Stimulated activated CD4-positive, alpha-beta T cell treated with anti-CD3 and anti-CD28 coated beads, Interleukin-4, amount 100 ng/mL, for 4 hours (primary cell): Measurements from ENCODE around the gene SH2D1A.
"Not testable (repeated sequence)": the region's sequence is repeated elsewhere in the genome, so short reads cannot be mapped to it uniquely, and the experiment has no call there.

Experiments used
- DNase-seq, 2 experiments: peaks; one replicate each; pipeline ENCODE4 v3.0.0-alpha.2; 2020

Gene SH2D1A

DNA sequence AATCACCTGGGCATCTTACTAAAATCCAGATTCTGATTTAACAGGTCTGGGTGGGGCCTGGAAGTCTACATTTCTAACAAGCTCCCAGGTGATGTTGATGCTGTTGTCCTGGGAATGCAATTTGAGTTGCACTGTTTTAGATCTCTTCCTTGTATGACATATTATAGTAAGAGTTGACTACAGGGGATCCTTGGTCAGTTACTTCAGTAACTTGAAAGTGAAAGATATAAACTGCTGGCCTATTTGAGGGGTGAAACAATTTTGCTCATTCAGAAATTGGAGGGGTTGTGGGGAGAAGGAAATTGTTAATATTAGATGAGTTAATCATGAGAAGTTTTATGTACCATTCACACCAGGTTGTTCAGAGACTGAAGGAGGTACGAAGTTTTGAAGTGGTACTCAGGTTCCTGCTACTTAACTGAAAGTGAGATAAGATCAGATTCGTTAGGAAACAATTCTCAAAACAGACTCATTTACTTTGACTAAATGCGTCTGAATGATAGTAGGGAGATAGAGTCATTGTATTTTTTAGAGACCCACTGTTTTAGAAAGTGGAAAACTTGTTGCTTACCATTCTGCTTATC lies 12.5 kb downstream of the SH2D1A start:
- no peak for DNase-seq

DNA sequence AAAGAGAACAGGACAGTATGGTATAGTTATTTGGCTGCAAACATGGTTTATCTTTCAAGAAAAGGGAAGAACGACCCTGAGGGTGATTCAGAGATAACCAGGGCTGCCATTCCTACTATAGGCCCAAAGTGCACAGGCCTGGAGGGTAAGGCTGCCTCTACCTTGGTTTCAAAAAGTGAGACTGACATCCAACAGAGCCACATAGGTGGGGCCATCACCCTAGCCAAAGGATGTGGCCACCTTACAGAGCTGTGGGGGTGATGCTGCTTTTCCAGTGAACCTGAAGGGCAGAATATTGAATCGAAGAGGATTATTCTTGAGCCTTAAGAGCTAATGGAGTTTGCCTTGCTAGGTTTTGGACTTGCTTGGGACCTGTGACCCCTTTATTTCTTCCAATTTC lies 15.7 kb downstream of the SH2D1A start:
- no peak for DNase-seq

DNA sequence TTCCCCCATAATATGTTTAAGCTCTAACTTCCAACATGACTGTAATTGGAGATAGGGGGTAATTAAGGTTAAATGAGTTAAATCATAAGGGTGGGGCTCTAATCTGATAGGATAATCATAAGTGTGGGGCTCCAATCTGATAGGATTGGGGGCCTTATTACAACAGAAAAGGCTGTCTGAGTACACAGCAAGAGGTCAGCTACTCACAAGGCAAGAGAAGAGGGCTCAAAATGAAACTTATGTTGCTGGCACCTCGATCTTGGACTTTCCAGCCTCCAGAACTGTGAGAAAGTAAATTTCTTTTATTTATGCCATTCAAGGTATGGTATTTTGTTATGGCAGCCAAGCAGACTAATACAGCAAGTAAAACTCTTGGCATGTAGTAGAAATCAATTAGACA lies 16.4 kb downstream of the SH2D1A start:
- no peak for DNase-seq

DNA sequence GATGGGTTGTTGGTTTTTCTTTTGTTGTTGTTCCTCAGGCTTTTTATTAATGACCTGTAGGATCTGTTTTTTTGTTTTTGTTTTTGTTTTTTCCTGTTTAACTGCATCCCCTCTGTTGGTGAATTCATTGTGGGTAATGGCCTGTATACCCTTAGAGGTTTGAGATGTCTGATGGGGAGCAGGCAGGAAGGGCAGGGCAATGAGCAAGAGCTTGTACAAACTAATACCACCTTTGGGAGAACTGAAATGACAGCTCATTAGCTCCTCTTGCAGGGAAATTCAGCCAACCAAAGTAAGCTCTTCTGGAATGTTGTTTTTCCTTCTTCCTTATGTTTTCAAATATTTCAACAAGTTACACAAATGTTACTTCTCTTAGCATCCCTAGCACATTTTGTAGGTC lies 23.4 kb downstream of the SH2D1A start:
- no peak for DNase-seq

DNA sequence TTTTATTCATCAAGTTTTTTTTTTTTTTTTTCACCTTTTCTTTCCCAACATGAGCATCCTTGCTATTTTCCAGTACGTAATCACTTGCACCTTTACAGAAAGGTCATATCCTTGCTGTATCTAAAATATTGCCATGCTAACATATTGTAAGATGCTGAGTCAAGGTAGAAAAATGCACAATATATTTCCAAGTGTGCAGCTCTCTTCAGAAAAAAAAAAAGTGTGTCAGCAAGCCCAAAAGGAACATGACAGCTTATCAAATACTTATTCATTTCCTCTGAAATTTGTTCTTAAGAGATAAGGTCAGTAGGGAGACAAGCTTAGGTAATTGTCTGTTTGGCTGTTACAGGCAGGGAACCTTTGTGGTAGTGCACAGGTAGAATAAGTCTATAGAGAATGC lies 27.0 kb downstream of the SH2D1A start:
- DNase-seq, result no peak

DNA sequence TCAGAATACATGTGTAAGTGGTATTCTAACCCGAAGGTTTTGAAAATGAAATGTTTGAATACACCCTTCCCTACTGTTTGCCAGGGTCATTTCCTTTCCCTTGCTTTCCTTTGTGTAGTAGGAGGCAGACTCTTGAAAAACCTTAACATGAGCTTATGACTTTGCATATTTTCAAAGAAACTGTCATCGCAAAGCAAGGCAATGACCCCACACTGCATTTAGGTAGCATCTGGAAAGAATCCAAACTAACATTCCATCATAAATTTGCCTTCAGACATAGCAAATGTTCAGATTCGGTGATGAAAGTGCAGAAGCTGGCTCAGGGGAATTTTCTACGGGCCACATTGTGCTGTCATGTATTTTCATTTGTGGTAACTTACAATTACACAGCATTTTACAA lies 32.3 kb downstream of the SH2D1A start:
- DNase-seq, result no peak

DNA sequence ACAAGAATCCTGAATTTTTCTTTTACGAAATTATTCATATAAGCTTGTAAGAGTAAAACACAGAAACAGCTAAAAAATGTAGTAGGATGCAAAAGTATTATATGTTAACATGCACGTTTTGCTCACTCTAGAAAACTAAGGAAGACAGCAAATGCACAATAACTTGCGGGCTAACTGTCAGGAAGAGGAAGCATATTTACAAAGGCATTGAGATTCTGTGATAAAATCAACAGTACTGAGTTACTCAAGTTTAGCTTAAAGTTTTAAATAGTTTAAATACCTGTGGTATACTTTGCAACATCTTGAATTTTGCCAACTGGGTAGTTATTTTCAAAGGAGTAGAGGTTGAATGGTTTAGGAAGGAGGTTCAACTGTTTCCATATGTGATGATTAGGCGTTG lies 37.0 kb downstream of the SH2D1A start:
- no peak for DNase-seq

DNA sequence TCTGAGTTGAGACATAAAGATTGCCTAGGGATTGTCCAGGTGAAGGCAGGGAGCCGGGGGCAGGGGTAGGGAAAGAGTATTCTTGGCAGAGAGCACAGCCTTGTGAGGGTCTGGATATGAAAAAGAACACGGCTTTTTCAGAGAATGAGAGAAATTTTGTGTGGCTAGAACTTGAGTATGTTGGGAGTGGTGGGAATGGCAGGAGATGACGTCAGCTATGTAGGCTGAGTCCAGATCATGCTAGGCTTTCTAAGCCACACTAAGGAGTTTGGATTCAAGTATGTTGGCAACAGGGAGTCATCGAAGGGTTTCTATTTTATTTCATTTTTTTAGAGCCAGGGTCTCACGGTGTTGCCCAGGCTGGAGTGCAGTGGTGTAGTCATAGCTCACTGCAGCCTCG lies 40.0 kb downstream of the SH2D1A start:
- no peak for DNase-seq

DNA sequence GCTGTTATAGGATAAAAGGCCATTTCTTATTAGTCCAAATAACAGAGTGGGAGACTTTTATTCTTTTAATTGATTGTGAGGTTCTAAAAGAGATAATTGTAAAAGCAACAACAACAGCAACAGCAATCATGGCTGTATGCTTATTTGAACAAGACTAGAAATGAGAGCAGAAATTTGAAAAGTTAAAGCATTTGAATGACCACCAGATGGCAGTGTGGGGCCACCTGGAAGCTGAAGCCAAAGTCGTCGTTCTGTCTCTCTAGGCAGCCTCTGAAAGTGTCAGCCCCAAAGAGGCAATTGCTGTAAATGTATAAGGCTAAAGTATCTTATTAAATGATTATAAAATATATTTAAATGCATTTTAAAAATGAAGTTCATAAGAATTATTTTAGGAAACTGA lies 42.2 kb downstream of the SH2D1A start:
- DNase-seq, result peak; percentile 22 to 41

DNA sequence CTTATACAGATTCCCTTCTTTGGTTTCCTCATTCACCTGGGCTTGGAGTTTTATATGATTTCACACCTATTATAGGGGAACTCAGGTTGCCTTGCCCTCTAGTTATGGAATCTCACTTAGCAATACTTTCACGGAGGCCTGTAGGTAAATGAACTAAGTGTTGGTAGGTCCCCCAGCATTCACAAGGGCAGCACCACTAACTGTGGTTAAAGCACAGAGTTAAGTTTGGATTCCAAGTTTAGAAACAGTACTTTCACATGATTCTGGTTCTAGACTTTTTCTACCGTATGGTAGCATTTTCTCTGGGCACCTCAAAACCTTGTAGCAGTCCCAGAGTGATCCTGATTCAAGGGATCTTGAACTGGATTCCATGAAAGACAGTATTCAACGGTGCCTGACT lies 46.4 kb downstream of the SH2D1A start:
- no peak for DNase-seq

DNA sequence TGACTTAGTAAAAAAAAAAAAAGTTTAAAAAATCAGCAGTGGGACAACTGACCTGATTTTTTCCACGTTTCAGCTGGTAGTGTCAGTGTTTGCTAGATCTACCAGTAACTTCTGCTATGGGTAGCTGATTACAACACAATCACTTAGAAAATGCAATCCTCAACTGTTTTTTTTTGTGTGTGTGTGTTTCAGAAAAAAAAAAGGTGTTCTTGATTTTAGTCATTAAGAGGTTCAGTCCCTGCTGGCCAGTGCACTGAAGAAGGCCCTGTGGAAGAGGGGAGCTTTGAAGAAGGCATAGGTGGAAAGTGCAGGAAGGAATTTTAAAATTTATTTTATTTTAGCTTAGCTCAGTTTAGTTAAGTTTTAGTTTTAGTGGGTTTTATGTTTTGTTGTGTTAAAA lies 46.9 kb downstream of the SH2D1A start:
- no peak for DNase-seq

DNA sequence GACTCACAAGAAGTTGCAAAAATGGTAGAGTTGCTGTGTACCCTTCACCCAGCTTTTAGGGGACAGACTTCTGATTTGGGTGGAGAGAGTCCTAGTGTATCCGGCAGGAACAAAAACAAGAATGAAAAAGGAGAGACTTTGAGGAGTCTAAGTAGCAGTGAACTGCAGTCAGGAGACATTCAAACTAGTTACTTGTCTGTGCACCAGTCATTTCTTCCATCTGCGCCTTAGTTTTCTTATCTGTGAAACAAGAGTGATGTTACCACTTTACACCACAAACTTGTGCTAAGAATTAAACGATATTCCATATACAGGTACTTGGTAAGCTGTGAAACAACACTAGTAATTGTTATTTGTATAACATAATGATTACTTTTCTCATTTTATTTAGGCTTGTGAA lies 47.3 kb downstream of the SH2D1A start:
- no peak for DNase-seq

DNA sequence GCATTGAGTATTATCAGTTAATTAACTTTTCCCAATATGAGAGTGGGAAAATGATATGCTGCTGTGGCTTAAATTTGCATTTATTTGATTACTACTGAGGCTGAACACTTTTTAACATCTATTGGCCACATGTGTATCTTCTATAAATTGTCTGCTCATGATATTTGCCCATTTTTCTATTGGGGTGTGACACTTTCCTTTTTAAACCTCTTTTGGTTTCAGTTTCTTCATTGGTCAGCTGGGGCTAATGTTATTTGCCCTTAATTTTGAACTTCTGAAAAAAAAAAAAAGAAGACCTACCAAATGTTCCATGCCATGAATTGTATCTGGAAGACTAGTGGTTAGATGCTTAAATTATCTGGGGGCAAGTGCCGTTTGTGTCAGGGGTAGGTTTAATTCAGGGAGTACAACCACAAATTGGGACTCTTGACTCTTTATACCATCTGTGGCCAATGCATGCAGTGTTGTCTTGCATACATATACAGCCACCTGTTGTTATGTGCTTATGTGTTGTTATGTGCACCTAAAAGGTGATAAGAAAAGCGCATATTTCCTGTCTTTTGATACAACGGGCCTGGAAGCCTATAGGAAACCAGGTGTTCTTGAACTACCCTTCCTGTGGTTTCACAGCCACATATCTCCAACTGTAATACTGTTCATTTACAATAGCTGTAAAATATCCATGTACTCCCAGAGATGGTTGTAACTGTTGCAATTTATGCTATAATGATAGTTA lies 49.0 kb downstream of the SH2D1A start:
- DNase-seq, result no peak

DNA sequence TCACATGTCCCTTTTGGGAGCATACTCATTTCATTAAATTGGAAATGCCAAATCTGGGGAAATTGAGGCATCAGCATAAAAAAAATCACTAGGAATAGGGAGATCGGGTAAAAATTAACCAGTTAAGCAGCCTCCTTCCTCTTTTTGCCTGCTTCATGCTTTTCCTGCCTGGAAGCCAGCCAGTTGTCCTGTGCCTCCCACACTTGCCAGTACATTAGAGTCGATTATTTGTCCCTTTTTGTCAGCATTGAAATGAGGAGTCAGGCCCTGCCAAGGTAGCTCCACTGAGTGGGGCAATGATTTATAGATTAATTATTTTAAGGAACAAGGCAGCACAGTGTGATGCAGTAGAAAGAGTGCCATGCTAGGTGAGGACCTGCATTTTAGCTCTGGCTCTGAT lies 55.3 kb downstream of the SH2D1A start:
- no peak for DNase-seq

DNA sequence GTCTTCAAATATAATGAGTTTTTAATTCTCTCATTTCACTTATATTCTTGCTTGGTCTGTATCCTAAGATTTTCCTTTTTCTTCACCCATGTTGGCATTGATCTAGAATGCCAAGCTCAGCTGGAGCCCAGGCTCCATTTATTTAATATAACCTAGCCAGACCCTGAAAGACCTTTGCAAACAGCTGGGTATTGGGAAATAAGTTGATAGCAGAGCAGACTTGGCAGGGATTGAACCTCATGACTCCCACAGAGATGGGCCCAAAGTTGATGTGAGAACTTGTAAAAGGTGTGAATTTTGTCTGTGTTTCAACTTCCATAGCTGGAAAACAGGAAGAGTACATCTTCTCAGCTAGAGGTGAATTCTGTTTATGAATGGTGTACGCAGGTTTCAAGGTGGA lies 59.5 kb downstream of the SH2D1A start:
- DNase-seq, result no peak

DNA sequence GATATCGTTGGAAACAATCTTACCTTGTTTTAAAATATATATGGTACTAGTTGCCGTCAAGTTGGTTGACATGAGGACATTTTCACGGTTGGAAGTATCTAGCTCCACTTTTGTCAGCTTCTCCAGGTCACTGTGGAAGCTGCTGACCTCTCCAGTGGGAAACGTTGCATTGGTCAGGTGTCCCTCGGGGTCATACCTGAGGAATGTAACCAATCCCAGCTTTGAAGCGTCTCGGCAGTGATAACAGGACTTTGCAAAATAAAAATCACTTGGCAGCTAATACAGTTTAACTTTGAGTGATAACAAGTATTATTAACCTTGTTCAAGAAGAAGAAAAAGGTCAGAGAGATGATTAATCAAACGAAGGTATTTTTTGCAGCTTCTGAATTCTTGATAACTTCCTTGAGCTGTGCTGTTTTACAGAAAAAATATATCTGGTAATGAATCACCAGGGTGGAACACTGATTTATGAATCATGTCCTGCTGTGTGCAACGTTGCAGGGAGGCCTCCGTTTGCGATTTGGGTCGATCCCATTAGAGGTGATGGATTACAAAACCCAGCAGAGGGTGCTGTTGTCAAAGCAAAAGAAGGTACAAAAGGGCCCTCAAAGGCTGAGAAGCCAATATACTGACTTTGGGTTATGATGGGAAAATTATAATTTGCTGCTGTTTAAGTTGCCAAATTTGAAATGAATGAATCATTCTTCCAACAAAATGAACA lies 60.1 kb downstream of the SH2D1A start:
- peak; percentile 30 to 66 for DNase-seq

DNA sequence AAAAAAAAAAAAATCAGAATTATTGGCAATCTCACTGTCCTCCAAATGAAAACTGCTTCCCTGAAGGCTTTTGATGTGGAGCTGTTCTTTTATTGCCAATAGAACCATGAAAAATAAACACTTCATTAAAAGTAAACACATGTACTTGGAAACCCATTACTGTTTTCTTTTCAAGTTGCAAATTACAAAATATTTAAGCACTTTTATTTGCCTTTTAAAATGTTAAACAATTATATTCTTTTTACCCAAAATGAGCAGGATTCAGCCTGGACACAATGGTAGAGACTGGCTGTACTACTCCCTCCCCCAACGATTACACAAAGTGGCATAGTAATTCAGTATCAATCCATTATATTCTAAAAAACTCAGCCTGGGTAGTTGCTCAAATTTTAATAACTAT lies 60.9 kb downstream of the SH2D1A start:
- DNase-seq, result no peak

DNA sequence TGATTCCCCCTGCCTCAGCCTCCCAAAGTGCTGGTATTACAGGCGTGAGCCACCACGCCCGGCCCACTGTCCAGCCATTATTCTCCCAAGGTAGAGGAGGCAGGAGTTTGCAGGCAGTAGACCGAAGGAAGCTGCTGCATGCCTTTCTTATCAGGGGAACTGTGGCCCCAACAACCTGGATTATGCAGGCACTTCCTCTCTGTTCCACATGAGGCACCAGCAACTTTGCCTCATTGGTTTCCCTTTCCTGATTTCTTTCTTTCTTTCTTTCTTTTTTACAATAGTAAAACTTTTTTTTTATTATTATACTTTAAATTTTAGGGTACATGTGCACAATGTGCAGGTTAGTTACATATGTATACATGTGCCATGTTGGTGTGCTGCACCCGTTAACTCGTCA lies 62.0 kb downstream of the SH2D1A start:
- DNase-seq, result not testable (repeated sequence)

DNA sequence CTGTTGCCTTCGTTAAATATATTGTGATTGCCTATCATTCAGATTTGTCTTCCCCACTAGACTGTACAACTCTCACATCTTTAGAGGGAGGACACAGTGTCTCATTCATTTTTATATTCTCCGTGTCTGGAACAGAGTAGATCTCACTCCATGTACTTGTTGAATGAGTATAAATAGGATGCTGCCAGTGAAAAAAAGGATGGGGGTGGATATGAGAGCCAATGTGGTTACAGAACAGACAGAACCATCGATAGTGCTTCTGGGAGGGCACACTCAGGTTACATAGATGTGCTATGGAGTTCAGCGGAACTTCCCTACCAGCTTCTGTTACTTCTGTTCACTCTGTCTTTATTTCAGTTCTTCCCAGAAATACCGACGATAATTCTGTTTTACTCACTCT lies 66.9 kb downstream of the SH2D1A start:
- no peak for DNase-seq

DNA sequence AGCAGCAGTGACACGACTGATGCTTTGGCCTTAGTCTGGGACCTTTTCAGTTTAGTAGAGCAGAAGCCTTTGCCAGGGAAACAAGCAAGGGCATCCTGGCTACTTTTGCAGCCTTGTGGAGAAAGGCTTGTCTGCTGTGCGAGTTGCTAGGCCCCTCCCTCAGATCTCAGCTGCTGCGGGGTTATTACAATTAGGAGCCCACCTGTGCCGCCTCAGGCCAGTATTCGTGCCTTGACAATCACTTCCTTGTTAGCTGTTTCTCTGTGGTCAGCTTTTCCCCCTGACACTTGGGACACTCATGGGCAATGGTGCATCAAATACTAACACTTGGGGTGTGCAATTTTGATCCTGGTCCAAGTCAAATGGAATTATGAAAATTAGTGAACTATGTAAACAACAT lies 67.9 kb downstream of the SH2D1A start:
- no peak for DNase-seq

DNA sequence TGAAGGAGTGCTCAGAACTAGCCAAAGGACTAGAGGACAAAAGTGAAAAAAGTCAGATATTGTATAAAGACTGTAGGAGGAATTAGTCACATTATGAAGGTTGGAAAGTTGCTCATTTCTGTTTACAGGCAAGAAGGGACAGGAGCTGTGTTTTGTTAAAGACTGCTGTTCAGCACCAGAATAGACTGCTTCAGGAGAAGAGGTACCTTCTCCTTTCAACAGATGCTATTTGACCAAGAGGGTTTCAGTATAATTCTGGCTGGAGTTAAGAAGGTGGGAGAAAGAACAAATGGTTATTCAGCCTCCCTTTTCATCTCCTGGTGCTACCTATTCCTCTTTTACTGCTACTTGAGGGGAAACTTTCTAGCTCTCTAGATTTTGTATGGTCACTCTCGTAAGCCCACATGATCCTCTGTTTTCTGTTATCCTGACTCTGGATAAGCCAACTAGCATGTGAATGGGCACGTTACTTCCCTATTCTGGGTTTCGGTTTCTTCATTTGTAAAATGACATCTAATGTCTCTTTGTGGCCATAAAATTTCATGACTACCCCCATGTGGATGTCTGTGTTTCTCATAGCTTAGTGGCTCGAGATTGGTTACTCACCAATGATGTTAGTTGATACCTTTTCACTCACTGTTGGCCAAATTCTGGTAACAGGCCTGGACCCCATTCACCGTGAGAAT lies 68.9 kb downstream of the SH2D1A start:
- DNase-seq, result no peak

DNA sequence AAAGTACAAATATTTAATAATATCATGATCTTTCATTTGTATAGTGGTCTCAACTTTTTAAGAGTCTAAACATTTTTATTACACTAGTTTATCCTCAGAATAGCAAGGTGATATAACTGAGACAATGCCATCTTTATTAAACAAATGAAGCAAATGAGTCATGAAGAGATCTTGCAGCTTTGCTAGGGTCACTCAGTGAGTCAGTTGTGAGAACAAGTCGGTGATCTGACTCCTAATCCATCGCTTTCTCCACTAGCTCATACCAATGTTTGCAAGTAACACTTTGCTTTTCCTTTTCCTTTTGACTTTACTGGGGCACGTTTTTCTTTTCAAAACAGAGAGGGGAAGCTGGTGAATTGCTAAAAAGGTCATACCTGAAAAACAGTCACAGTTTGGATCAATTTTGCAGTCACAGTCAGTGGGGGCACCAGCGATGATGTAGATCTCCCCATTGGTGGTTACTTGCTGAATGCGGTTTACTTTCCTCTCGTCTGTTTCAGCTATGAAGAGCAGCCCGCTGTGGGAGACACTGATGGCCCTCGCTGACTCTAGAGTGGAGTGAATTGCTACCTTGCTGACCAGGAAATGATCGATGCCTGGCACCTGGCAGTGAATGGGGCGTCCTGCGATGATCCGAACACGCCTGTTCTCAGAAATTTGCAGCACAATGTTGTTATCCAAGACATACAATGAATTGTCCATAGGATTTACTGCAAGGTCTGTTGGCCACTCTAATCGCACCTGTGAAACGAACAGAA lies 75.7 kb downstream of the SH2D1A start:
- DNase-seq, result no peak
